NCI-H510A treated with DMSO at 0.1 percent for 48 hours (cell line): ENCODE data around the gene HHEX.
"Not testable (repeated sequence)": the region's sequence is repeated elsewhere in the genome, so short reads cannot be mapped to it uniquely, and the experiment has no call there.

Experiments
- DNase-seq: peaks from one replicate; lab custom pipeline; 2025; lab: John Stamatoyannopoulos, UW

The HHEX gene

DNA sequence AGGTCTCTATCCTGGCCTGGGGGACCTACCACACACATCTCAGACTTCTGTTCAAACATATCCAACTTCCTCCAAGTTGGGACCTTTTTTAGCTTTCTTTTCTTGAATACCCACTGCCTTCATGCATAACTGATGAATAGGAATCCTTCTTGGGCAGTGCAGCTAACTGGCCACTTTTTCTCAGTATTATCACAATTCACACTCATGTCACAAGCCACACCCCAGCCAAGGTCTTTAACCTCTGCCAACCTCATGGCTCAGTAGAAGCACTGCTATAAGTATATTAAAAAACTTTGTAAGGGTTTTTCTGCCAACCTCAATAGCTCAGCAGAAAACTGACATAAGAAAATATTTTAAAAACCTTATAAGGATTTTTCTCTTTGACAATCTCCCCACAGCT is 44.5 kb downstream of the HHEX start:
- DNase-seq = no peak

DNA sequence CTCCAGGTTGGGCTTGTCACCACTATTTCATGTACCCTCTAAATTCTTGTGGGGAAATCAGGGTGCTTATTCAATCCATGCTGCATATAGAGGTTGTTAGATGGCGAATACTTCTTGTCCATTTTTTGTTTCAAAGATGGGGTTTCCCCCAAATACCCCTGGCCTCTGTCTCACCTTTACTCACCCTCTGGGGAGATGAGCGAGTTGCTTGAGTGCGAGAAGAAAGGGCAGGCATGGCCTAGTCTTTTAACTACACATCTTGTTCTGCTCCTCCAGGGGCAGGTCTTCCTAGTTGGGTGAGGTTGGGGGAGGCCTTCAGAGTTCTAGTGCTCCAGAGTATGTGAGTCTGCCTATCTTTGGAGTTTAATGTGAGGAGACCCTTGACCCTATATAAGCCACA is 46.2 kb downstream of the HHEX start:
- no peak for DNase-seq

DNA sequence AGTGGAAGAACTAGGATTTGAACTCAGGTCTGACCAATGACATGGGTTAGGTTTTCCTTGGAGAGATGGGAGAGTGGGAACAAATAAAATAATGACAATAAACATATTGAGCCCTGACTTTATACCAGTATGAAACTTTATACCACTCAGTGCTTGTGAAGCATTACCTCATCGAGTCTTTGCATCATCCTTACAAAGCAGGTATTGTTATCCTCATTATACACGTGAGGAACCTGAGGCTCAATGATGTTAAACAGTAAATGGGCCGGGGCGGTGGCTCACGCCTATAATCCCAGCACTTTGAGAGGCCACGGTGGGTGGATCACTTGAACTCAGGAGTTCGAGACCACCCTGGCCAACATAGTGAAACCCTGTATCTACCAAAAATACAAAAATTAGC is 47.7 kb downstream of the HHEX start:
- DNase-seq = no peak

DNA sequence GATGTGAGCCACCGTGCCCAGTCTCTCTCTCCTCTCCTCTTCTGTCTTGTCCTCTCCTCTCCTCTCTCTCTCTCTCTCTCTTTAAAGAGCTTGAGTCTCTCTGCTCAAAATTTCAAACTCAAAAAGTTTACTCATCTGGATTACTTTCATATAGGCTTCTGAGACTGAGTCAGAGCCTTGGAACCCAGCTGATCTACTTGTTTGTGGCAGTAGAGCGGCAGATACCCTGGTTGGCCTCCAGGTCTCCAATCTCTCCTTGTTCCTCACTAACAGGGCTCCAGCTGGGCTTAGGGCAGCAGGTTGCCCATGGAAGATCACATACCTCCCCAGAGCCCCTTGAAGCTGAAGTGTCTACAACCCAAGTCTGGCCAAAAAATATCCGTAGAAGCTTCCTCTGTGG is 51.0 kb downstream of the HHEX start:
- DNase-seq = no peak

DNA sequence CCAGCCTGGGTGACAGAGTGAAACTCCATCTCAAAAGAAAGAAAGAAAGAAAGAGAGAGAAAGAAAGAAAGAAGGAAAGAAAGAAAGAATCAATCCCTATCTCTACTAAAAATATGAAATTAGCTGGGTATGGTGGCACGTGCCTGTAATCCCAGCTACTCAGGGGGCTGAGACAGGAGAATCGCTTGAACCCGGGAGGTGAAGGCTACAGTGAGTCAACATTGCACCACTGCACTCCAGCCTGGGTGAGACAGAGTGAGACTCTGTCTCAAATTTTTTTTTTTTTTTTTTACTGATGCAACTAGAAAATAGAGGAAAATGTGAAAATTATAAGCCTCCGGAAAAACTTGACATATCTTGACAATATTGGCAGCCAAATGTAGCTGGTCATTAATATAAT is 52.0 kb downstream of the HHEX start:
- not testable (repeated sequence) for DNase-seq

DNA sequence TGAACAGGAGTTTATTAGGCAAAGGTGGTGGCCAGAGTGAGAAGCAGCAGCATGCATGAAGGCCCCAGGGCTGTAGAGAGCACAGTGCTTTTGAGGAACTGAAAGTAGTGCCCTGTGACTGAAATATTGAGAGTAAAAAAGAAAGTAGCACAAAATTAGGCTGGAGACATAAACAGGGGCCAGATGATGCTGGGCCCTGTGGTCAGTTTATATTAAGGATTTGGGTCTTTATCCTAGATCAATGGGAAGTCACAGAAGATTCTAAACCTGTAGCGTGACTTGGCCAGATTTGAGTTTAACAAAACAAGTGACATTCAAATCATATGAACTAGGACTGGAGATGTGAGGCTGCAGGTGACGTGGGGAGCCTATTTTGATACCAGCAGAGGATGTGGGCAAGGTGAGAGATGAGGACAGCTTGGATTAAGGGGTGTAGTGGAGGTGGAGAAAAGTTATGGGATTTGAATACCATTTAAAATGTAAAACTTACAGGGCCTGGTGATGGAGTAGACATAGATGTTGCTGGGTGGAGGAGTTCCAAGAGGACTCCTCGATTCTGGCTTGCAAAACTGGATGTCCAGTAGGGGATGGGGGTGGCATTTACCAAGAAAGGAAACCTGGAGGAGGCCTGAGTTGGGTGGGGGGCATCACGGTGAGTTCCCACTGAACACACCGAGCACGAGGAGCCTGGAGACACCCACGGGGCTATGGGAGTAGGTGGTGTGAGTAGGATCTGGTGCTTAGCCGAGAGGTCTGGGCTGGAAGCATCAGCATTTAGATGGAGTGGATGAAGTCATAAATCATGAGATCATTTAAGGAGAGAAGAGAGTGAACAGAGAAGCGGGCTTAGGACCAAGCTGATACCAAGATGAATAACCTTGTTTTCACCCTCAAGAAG is 52.8 kb downstream of the HHEX start:
- no peak for DNase-seq
